HepG2 (cell line): ENCODE measurements around the gene RAB11FIP2.

Experiments used
- CHD2 ChIP-seq: IDR thresholded peaks from 2 replicates; pipeline ENCODE4 v1.6.1; 2011; ENCODE audit warnings: low read depth, low read length, improper control_type of control experiment
- CTCF ChIP-seq: sonication (generic); formaldehyde crosslinking; IDR thresholded peaks from 2 replicates; pipeline ENCODE4 v1.5.0; 2020; ENCODE audit warnings: mild to moderate bottlenecking, missing genetic modification reagents, moderate library complexity
- GABPA ChIP-seq, 2 experiments: IDR thresholded peaks; 2 replicates each; pipeline ENCODE4 v1.6.1; 2011 to 2016; ENCODE audit warnings: low read depth in 2 of 2, low read length in 1 of 2, missing biosample characterization in 1 of 2, missing genetic modification characterization in 1 of 2
- HNF4G ChIP-seq, 2 experiments: sonication (generic) in 1 of 2; formaldehyde crosslinking in 1 of 2; IDR thresholded peaks; 2 replicates each; pipeline versions ENCODE4 v1.4.0 to v1.6.1; 2011 to 2020; ENCODE audit warnings: borderline replicate concordance in 2 of 2, low read depth in 2 of 2, mild to moderate bottlenecking in 2 of 2, low read length in 1 of 2, missing genetic modification reagents in 1 of 2, moderate library complexity in 1 of 2
- KDM5A ChIP-seq: fragments of 200-600 bp; sonication (generic); IDR thresholded peaks from 2 replicates; pipeline ENCODE4 v1.7.0; 2018; ENCODE audit warnings: antibody characterized with exemption, mild to moderate bottlenecking, low read length, borderline replicate concordance
- POLR2A ChIP-seq, 2 experiments: IDR thresholded peaks; 2 replicates each; pipeline ENCODE4 v1.6.1; 2011; ENCODE audit warnings: low read depth in 2 of 2, low read length in 2 of 2, mild to moderate bottlenecking in 1 of 2, moderate library complexity in 1 of 2; ENCODE audit not compliant: insufficient read depth in 1 of 2
- RERE ChIP-seq: IDR thresholded peaks from 2 replicates; pipeline ENCODE4 v1.6.1; 2016; ENCODE audit warnings: low read depth, missing genetic modification reagents, missing compliant biosample characterization
- REST ChIP-seq, 2 experiments: IDR thresholded peaks; 2 replicates each; pipeline ENCODE4 v1.6.1; 2011 to 2012; ENCODE audit warnings: low read length in 2 of 2, borderline replicate concordance in 1 of 2, low read depth in 1 of 2, mild to moderate bottlenecking in 1 of 2, moderate library complexity in 1 of 2
- ZNF367 ChIP-seq: sonication (generic); formaldehyde crosslinking; IDR thresholded peaks from 2 replicates; pipeline ENCODE4 v1.4.0; 2020; ENCODE audit warnings: missing genetic modification reagents, borderline replicate concordance
- ZNF558 ChIP-seq: sonication (generic); formaldehyde crosslinking; IDR thresholded peaks from 2 replicates; pipeline ENCODE4 v1.9.0; 2022; ENCODE audit warnings: mild to moderate bottlenecking, missing genetic modification reagents, borderline replicate concordance

GRCh38 chr10:118031351-118032075, 15.2 kb downstream of the RAB11FIP2 start:
- no peak for TF ChIP-seq REST (IDR thresholded peaks at IDR 0.05; ENCODE audit: borderline replicate concordance in 1 of 2, low read depth in 1 of 2, low read length in 2 of 2)
- no peak for TF ChIP-seq RERE (CRISPR knock-in tag)
- TF ChIP-seq HNF4G (IDR thresholded peaks at IDR 0.05; ENCODE audit: borderline replicate concordance, low read depth, low read length): no peak
- no peak for TF ChIP-seq HNF4G (CRISPR knock-in tag; IDR thresholded peaks at IDR 0.05; ENCODE audit: borderline replicate concordance, low read depth)
- TF ChIP-seq ZNF558: no peak
- TF ChIP-seq POLR2A (IDR thresholded peaks at IDR 0.05; ENCODE audit: insufficient read depth in 1 of 2, low read depth in 2 of 2, low read length in 2 of 2): no peak
- no peak for TF ChIP-seq CTCF (CRISPR knock-in tag)
- no peak for TF ChIP-seq CHD2
- no peak for TF ChIP-seq GABPA (IDR thresholded peaks at IDR 0.05; ENCODE audit: low read depth, low read length)
- no peak for TF ChIP-seq GABPA (CRISPR knock-in tag; IDR thresholded peaks at IDR 0.05; ENCODE audit: low read depth)
- no peak for TF ChIP-seq KDM5A
- no peak for TF ChIP-seq ZNF367 (CRISPR knock-in tag)
